ENCODE measurements around the gene STK10. TPM values are rescaled to one million over a fixed set of nuclear protein-coding genes. Genes with fewer than 3 reads are reported as not detected.
"Not testable (repeated sequence)": the region's sequence is repeated elsewhere in the genome, so short reads cannot be mapped to it uniquely, and the experiment has no call there.

STK10 gene
- 9.1 TPM for total RNA-seq

GRCh38 chr5:172188033-172188892, at the start of gene STK10:
STK10 (minus strand) TSS chr5:172188224; CDS start chr5:172188042, 182 bp downstream.
- peak; percentile 92 for ATAC-seq
- peak; percentile 97 for DNase-seq (ENCODE audit: low spot score)

GRCh38 chr5:172235827-172236736, 48.1 kb upstream of the STK10 start:
- peak; percentile 73 for ATAC-seq
- no peak for DNase-seq (ENCODE audit: low spot score)

GRCh38 chr5:172235132-172235780, 47.2 kb upstream of the STK10 start:
- DNase-seq (ENCODE audit: low spot score) (no peak), ATAC-seq (peak; percentile 25)

- DNase-seq (ENCODE audit: low spot score) = no peak
- ATAC-seq = no peak
Observed at GRCh38 chr5:172234031-172234430, 46.0 kb upstream of the STK10 start.

GRCh38 chr5:172229904-172230303, 41.9 kb upstream of the STK10 start:
- ATAC-seq (no peak), DNase-seq (ENCODE audit: low spot score) (no peak)

- ATAC-seq = no peak
- no peak for DNase-seq (ENCODE audit: low spot score)
Observed at GRCh38 chr5:172224996-172225395, 37.0 kb upstream of the STK10 start.

- ATAC-seq (no peak), DNase-seq (ENCODE audit: low spot score) (no peak)
Observed at GRCh38 chr5:172223901-172224873, 36.2 kb upstream of the STK10 start.

- no peak for DNase-seq (ENCODE audit: low spot score)
- no peak for ATAC-seq
Observed at GRCh38 chr5:172219296-172219695, 31.3 kb upstream of the STK10 start.

- no peak for ATAC-seq
- DNase-seq (ENCODE audit: low spot score) = no peak
Observed at GRCh38 chr5:172216345-172216744, 28.3 kb upstream of the STK10 start.

- DNase-seq (ENCODE audit: low spot score) = no peak
- ATAC-seq = no peak
Observed at GRCh38 chr5:172213126-172213525, 25.1 kb upstream of the STK10 start.

GRCh38 chr5:172211676-172212075, 23.7 kb upstream of the STK10 start:
- DNase-seq (ENCODE audit: low spot score) = no peak
- no peak for ATAC-seq

- ATAC-seq (no peak), DNase-seq (ENCODE audit: low spot score) (no peak)
Observed at GRCh38 chr5:172209714-172210113, 21.7 kb upstream of the STK10 start.

- no peak for ATAC-seq
- DNase-seq (ENCODE audit: low spot score) = no peak
Observed at GRCh38 chr5:172207511-172207910, 19.5 kb upstream of the STK10 start.

GRCh38 chr5:172205984-172206383, 18.0 kb upstream of the STK10 start:
- not testable (repeated sequence) for ATAC-seq; DNase-seq (ENCODE audit: low spot score)

- DNase-seq (ENCODE audit: low spot score) (no peak), ATAC-seq (no peak)
Observed at GRCh38 chr5:172200476-172200875, 12.5 kb upstream of the STK10 start.

GRCh38 chr5:172199446-172199845, 11.4 kb upstream of the STK10 start:
- DNase-seq (ENCODE audit: low spot score) = no peak
- no peak for ATAC-seq

- DNase-seq (ENCODE audit: low spot score); ATAC-seq: not testable (repeated sequence)
Observed at GRCh38 chr5:172197775-172198174, 9.8 kb upstream of the STK10 start.

GRCh38 chr5:172194985-172195774, 7.2 kb upstream of the STK10 start:
- no peak for ATAC-seq
- DNase-seq (ENCODE audit: low spot score) = no peak

GRCh38 chr5:172193872-172194271, 5.8 kb upstream of the STK10 start, which contains the start of gene EFCAB9:
EFCAB9 (plus strand) TSS chr5:172194172; CDS start chr5:172194173, 1 bp downstream.
- ATAC-seq = no peak
- DNase-seq (ENCODE audit: low spot score) = no peak
